HG03025 (cell line): ENCODE results near the gene PAK1IP1.
"Not testable (repeated sequence)": the region's sequence is repeated elsewhere in the genome, so short reads cannot be mapped to it uniquely, and the experiment has no call there.

ENCODE experiments used
- ATAC-seq: cut with Tn5 transposase; IDR thresholded peaks from one replicate; pipeline ENCODE4 v1.9.1; 2021; ENCODE audit warnings: mild to moderate bottlenecking, moderate library complexity; ENCODE audit not compliant: unreplicated experiment, low FRiP score

The PAK1IP1 gene

DNA sequence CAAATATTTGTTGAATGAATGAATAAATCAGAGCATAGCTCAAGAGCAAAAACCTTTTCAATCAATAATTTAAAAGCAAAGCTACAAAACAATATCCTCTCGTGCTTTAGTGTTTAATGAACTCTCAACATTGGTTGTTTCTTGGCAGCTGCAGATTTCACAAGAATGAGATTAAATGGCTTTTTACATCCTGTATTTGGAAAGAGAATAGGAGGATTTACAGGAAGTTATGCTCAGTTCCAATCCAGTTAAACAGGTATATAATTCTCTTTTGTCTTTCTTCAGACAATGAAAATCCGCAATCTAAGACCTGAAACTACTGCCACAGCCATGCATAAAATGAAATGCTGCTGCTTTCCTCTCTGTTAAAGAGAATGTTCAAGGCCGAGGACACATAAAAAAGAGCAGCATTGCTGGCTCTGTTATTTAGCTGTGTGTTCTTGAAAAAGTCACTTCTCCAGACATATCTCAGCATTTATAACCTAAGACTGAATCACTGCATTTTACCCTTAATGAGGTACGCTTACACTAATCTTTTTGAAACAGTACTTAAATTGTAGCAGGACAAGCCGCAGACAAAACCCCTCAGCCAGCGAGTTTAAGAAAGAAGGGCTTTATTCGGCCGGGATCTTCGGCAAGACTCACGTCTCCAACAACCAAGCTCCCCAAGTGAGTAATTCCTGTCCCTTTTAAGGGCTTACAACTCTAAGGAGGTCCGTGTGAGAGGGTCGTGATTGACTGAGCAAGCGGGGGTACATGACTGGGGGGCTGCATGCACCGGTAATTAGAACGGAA, 3.9 kb upstream of the PAK1IP1 start:
- ATAC-seq: no peak

DNA sequence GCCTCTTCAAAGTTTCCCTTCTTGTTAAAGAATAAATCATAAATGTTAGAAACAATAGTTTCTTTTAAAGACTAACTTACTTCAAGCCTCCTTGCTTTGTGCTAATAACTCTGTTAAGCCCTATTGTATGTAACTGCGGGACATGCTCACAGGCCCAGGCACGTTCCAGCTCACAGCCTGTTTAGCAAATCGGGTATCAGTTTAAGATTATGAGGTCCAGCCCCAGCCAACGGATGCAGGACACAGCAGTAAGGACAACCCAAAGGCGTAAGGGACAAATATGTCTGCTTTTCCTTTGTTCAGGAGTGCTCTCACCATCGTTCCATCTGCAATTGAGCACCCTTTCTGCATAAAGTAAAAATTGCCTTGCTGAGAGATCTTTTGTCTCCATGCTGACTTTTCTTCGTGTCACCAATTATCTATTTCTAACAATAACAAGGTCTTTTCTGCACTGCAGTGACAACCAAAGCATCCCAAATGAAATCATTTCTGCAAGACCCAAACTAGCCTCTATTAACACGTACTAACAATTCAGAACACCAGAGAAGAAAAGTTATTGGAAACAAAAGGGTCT, 1.7 kb upstream of the PAK1IP1 start:
- ATAC-seq: no peak

DNA sequence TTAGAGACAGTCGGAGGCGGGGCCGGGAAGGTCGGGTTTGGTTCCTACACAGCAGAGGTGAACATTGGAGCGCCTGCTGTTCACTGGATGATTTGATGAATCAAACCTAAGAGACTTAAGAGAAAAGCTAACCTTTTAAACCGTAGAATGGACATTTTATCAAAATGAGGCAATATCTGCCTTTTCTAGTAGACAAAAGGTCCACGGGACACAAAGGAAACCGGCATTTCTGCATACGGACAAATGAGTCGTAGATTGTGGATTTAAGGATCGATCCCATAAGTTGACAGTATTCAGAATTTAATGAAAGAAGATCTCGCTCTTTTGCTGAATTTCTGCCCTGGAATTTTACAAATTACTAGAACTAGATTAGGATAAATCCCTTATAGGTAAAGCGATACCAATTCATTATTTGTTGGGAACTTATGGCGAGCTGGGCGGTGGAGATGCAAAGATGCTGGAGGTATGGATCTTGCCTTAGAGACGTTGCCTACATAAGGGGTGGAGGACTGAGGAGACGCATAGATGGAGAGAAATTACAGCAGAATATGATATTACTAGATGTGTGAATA, 400 bp downstream of the PAK1IP1 start:
- ATAC-seq: no peak

GRCh38 chr6:10696655-10697054, 1.9 kb downstream of the PAK1IP1 start:
- ATAC-seq: no peak

DNA sequence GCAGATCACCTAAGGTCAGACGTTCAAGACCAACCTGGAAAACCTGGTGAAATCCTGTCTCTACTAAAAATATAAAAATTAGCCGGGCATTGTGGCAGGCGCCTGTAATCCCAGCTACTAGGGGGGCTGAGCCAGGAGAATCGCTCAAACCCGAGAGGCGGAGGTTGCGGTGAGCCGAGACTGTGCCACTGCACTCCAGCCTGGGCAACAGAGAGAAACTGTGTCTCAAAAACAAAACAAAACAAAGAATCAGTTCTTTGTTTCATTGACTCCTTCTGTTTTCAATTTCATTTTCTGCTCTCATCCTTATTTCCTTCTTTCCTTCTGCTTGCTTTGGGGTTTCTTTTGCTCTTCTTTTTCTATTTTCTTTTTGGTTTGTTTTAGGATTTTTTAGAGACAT, 19.2 kb downstream of the PAK1IP1 start:
- no peak for ATAC-seq

DNA sequence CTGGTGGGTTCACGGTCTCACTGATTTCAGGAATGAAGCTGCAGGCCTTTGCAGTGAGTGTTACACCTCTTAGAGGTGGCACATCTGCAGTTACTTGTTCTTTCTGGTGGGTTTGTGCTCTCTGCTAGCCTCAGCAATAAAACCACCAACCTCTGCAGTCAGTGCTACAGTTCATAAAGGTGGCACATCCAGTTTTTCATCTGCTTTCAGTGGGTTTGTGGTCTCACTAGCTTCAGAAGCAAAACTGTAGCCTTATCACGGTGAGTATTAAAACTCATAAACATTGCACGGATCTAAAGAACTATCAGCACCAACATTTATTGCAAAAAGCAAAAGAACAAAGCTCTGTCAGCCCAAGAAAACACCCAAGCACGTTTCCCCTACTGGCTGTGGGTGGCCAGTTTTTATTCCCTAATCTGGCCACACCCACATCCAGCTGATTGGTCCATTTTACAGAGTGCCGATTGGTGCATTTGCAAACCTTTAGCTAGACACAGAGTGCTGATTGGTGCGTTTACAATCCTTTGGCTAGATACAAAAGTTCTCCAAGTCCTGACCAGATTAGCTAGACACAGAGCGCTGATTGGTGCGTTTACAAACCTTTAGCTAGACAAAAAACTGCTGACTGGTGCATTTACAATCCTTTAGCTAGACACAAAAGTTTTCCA, 24.7 kb downstream of the PAK1IP1 start:
- no peak for ATAC-seq

- ATAC-seq: no peak
These were observed 25.1 kb downstream of the PAK1IP1 start for GRCh38 chr6:10719964-10720264.

DNA sequence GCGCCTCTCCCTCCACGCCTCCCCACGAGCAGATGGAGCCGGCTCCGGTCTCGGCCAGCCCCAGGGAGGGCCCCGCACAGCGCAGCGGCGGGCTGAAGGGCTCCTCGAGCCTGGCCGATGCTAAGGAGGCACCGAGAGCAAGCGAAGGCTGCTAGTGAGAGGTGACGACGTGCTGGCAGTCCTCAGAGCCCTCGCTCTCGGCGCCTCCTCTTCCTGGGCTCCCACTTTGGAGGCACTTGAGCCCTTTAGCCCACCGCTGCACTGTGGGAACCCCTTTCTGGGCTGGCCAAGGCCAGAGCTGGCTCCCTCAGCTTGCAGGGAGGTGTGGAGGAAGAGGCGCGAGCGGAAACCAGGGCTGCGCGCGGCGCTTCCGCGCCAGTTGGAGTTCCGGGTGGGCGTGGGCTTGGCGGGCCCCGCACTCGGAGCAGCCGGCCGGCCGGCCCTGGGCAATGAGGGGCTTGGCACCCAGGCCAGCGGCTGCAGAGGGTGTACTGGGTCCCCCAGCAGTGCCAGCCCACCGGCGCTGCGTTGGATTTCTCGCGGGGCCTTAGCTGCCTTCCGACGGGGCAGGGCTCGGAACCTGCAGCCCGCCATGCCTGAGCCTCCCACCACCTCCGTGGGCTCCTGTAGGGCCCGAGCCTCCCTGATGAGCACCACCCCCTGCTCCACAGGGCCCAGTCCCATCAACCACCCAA, 25.6 kb downstream of the PAK1IP1 start:
- no peak for ATAC-seq

DNA sequence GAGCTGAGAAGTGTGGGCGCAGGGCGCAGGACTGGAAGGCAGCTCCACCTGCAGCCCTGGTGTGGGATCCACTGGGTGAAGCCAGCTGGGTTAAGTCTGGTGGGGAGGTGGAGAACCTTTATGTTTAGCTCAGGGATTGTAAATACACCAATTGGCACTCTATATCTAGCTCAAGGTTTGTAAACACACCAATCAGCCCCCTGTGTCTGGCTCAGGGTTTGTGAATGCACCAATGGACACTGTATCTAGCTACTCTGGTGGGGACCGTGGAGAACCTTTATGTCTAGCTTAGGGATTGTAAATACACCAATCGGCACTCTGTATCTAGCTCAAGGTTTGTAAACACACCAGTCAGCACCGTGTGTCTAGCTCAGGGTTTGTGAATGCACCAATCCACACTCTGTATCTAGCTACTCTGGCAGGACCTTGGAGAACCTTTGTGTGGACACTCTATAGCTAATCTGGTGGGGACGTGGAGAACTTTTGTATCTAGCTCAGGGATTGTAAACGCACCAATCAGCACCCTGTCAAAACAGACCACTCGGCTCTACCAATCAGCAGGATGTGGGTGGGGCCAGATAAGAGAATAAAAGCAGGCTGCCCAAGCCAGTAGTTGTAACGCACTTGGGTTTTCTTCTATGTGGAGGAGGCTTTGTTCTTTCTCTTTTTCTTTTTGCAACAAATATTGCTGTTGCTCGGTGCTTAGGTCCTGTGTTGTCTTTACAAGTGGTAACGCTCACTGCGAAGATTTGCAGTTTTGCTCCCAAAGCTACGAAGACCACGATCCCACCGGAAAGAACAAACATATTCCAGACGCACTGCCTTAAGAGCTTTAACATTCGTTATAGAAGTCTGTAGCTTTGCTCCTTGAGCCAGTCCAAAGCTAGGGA, 26.4 kb downstream of the PAK1IP1 start:
- ATAC-seq: not testable (repeated sequence)

GRCh38 chr6:10721850-10722569, 27.2 kb downstream of the PAK1IP1 start:
- ATAC-seq: no peak

- no peak for ATAC-seq
These were observed 27.7 kb downstream of the PAK1IP1 start for GRCh38 chr6:10722570-10722819.

DNA sequence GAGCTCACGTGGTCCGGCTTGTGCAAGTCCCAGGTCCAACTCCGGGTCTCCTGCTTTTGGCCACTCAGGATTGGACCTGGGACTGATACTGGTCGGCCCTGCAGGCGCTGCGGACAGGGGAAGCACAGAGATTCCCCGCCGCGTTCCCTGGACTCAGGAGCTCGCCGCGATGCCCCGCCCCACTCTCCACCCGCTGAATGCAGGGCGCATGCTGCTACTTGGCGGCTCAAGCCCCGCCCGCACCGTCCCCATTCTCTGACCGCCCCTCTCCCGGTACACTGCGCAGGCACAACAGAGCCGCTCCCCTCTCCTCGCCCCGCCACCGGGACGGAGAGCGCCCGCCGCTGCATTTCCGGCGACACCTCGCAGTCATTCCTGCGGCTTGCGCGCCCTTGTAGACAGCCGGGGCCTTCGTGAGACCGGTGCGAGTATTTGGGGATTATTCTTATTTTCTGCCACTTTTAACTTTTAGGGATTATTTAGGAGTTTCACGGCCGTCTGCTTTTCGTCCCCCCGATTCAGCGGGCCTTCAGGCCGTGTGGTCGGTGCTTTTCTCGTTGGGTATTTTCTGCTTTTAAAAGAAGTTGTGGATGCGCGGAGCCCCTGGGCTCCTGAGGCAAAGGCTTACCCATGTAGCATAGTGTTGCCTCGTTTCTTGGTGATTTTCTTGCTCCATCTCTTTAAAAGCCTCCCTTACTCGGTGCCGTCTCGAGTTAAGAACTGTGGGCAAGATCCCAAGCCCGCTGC, 28.2 kb downstream of the PAK1IP1 start, which contains the start of gene TMEM14C:
Gene TMEM14C (plus strand): TSS at position 251 of the 747 bp plus-strand sequence. CDS start 1,544 bp downstream, outside the sequence.
- peak; percentile 99 for ATAC-seq

- no peak for ATAC-seq
These were observed 28.8 kb downstream of the PAK1IP1 start for GRCh38 chr6:10723567-10723881.

- no peak for ATAC-seq
These were observed 30.3 kb downstream of the PAK1IP1 start for GRCh38 chr6:10725044-10725443.

GRCh38 chr6:10725716-10726115, 30.9 kb downstream of the PAK1IP1 start:
- no peak for ATAC-seq

- ATAC-seq: no peak
These were observed 35.5 kb downstream of the PAK1IP1 start for GRCh38 chr6:10730254-10730653.

DNA sequence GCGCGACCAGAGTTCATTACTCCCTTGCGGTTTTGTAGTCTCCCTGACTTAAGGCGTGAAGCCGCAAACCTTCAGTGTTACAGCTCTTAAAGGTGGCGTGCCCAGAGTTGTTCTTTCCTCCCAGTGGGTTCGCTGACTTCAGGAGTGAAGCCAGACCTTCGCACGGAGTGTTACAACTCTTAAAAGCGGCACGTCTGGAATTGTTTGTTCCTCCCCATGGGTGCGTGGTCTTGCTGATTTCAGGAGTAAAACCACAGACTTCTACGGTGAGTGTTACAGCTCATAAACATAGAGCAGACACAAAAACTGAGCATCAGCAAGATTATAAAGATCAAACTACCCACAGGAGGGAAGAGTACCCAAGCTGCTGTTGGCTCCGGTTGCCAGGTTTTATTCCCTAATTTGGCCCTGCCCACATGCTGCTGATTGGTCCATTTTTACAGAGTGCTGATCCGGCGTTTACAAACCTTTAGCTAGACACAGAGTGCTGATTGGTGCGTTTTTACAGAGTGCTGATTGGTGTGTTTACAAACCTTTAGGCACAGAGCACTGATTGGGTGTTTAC, 38.5 kb downstream of the PAK1IP1 start:
- no peak for ATAC-seq

GRCh38 chr6:10733863-10734262, 39.1 kb downstream of the PAK1IP1 start:
- ATAC-seq: no peak

DNA sequence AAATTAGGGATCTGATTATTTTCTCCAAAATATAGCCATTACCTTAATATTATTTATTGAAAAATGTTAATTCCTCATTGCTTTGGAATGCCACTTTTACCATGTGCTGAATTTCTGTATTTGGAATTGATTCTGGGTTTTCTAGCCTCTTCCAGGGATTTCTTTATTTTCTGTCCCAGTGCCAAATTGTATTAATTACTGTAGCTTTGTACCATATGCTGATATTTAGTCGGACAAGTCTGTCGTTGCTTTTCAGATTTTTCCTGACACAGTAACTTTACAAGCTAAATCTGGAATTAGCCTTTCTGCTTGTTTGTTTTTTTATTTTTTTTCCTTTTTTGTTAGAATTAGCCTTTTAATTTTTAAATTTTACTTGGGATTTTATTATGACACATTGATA, 42.0 kb downstream of the PAK1IP1 start:
- ATAC-seq: no peak
